ENCODE results near the gene TAX1BP3. TPM values are rescaled to one million over a fixed set of nuclear protein-coding genes. Genes with fewer than 3 reads are reported as not detected.

TAX1BP3 gene
- total and polyA plus RNA-seq, 4 donors = 11.9 to 27.7 (median 20.0) TPM

GRCh38 chr17:3632287-3632686 is 36.1 kb downstream of the TAX1BP3 start:
- peaks cover 3 to 18% (median 10%) of the 10 kb centered on the region in 4 donors for H3K4me1 ChIP-seq (ENCODE audit: control insufficient read depth in 4 of 4, insufficient read depth in 4 of 4, low read length in 3 of 4)
- 98% methylated on average over 7 of the region's 7 CpGs for WGBS
- H3K4me3 ChIP-seq (ENCODE audit: low read depth in 1 of 3, low read length in 3 of 3) = no peak overlapping the region
- H3K27ac ChIP-seq (ENCODE audit: low read depth in 1 of 2, low read length in 2 of 2) = no peak overlapping the region
- no peak overlapping the region for H3K9ac ChIP-seq (ENCODE audit: low read depth in 1 of 2, low read length in 2 of 2)
- DNase-seq (ENCODE audit: low spot score) = no peak
- H3K9me3 ChIP-seq (ENCODE audit: control insufficient read depth in 4 of 4, low read length in 3 of 4) = no peaks in the 10 kb centered on the region
- no peak for TF ChIP-seq CTCF (IDR thresholded peaks at IDR 0.05; ENCODE audit: low read depth, low read length, missing input control)
- H3K36me3 ChIP-seq (ENCODE audit: control insufficient read depth in 4 of 4, insufficient read depth in 3 of 4, low read depth in 1 of 4, low read length in 3 of 4) = peaks cover 11 to 36% (median 24%) of the 10 kb centered on the region in 4 donors
- H3K27me3 ChIP-seq (ENCODE audit: control insufficient read depth in 4 of 4, insufficient read depth in 4 of 4, low read length in 3 of 4) = no peaks in the 10 kb centered on the region

GRCh38 chr17:3630781-3631180 is 37.6 kb downstream of the TAX1BP3 start:
- Histone ChIP-seq H3K4me3 (ENCODE audit: low read depth in 1 of 3, low read length in 3 of 3) (no peak overlapping the region), H3K9me3 (ENCODE audit: control insufficient read depth in 4 of 4, low read length in 3 of 4) (no peaks in the 10 kb centered on the region), H3K36me3 (ENCODE audit: control insufficient read depth in 4 of 4, insufficient read depth in 3 of 4, low read depth in 1 of 4, low read length in 3 of 4) (peaks cover 11 to 43% (median 31%) of the 10 kb centered on the region in 4 donors), H3K4me1 (ENCODE audit: control insufficient read depth in 4 of 4, insufficient read depth in 4 of 4, low read length in 3 of 4) (peaks cover 3 to 11% (median 5%) of the 10 kb centered on the region in 4 donors), H3K27ac (ENCODE audit: low read depth in 1 of 2, low read length in 2 of 2) (no peak overlapping the region), H3K9ac (ENCODE audit: low read depth in 1 of 2, low read length in 2 of 2) (no peak overlapping the region), H3K27me3 (ENCODE audit: control insufficient read depth in 4 of 4, insufficient read depth in 4 of 4, low read length in 3 of 4) (no peaks in the 10 kb centered on the region)
- WGBS = 93% methylated on average over 10 of the region's 10 CpGs
- no peak for DNase-seq (ENCODE audit: low spot score)
- TF ChIP-seq EGR1 (IDR thresholded peaks at IDR 0.05; ENCODE audit: low read depth in 2 of 2) = no peak

DNA sequence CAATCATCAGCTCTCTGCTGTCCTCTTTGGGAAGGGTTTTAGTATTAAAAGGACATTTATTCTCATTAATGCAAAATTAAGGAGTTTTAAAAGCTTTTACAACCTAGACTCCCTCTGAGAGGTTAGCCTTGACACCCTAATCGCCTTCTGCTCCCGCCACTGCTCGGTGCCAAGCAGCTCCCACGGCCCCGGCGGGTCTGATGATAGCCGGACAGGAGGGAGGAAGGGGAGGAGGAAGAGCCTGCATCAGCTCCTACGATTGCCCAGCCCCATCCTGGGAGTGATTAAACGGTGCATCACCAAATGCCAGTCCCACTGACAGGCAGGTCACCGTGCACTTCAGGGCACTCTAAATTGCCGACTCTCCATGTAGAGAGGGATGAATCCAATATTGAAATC is 40.6 kb downstream of the TAX1BP3 start:
- H3K4me1 ChIP-seq (ENCODE audit: control insufficient read depth in 4 of 4, insufficient read depth in 4 of 4, low read length in 3 of 4) = peaks cover 0 to 3% (median 0%) of the 10 kb centered on the region in 4 donors
- no peaks in the 10 kb centered on the region for H3K9me3 ChIP-seq (ENCODE audit: control insufficient read depth in 4 of 4, low read length in 3 of 4)
- TF ChIP-seq HNF4A (conservative IDR thresholded peaks at IDR 0.05) (no peak), RAD21 (IDR thresholded peaks at IDR 0.05) (no peak), YY1 (IDR thresholded peaks at IDR 0.05) (no peak)
- no peak overlapping the region for H3K9ac ChIP-seq (ENCODE audit: low read depth in 1 of 2, low read length in 2 of 2)
- DNase-seq (ENCODE audit: low spot score) = no peak
- H3K36me3 ChIP-seq (ENCODE audit: control insufficient read depth in 4 of 4, insufficient read depth in 3 of 4, low read depth in 1 of 4, low read length in 3 of 4) = peaks cover 14 to 67% (median 54%) of the 10 kb centered on the region in 4 donors
- 90% methylated on average over 11 of the region's 11 CpGs for WGBS
- H3K27ac ChIP-seq (ENCODE audit: low read depth in 1 of 2, low read length in 2 of 2) = no peak overlapping the region
- no peaks in the 10 kb centered on the region for H3K27me3 ChIP-seq (ENCODE audit: control insufficient read depth in 4 of 4, insufficient read depth in 4 of 4, low read length in 3 of 4)
- H3K4me3 ChIP-seq (ENCODE audit: low read depth in 1 of 3, low read length in 3 of 3) = no peak overlapping the region

GRCh38 chr17:3626831-3627768 is 41.3 kb downstream of the TAX1BP3 start:
- Histone ChIP-seq H3K9ac (ENCODE audit: low read depth in 1 of 2, low read length in 2 of 2) (no peak overlapping the region), H3K4me1 (ENCODE audit: control insufficient read depth in 4 of 4, insufficient read depth in 4 of 4, low read length in 3 of 4) (no peaks in the 10 kb centered on the region), H3K4me3 (ENCODE audit: low read depth in 1 of 3, low read length in 3 of 3) (no peak overlapping the region), H3K36me3 (ENCODE audit: control insufficient read depth in 4 of 4, insufficient read depth in 3 of 4, low read depth in 1 of 4, low read length in 3 of 4) (peaks cover 13 to 65% (median 58%) of the 10 kb centered on the region in 4 donors), H3K9me3 (ENCODE audit: control insufficient read depth in 4 of 4, low read length in 3 of 4) (no peaks in the 10 kb centered on the region), H3K27ac (ENCODE audit: low read depth in 1 of 2, low read length in 2 of 2) (no peak overlapping the region), H3K27me3 (ENCODE audit: control insufficient read depth in 4 of 4, insufficient read depth in 4 of 4, low read length in 3 of 4) (no peaks in the 10 kb centered on the region)
- TF ChIP-seq REST (IDR thresholded peaks at IDR 0.05) (no peak), ATF3 (IDR thresholded peaks at IDR 0.05) (no peak), CTCF (IDR thresholded peaks at IDR 0.05; ENCODE audit: low read depth, low read length, missing input control) (no peak), FOXA1 (IDR thresholded peaks at IDR 0.05) (no peak), SP1 (IDR thresholded peaks at IDR 0.05) (no peak)
- TF ChIP-seq, protein P1, sequence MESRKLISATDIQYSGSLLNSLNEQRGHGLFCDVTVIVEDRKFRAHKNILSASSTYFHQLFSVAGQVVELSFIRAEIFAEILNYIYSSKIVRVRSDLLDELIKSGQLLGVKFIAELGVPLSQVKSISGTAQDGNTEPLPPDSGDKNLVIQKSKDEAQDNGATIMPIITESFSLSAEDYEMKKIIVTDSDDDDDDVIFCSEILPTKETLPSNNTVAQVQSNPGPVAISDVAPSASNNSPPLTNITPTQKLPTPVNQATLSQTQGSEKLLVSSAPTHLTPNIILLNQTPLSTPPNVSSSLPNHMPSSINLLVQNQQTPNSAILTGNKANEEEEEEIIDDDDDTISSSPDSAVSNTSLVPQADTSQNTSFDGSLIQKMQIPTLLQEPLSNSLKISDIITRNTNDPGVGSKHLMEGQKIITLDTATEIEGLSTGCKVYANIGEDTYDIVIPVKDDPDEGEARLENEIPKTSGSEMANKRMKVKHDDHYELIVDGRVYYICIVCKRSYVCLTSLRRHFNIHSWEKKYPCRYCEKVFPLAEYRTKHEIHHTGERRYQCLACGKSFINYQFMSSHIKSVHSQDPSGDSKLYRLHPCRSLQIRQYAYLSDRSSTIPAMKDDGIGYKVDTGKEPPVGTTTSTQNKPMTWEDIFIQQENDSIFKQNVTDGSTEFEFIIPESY (IDR thresholded peaks at IDR 0.05) = no peak
- no peak for DNase-seq (ENCODE audit: low spot score)
- 87% methylated on average over 16 of the region's 16 CpGs for WGBS

Measured in liver (tissue), 9 donors.